GM21619 (cell line): ENCODE measurements around the gene KCNIP4.

Experiments used
- ATAC-seq: cut with Tn5 transposase; IDR thresholded peaks from one replicate; pipeline ENCODE4 v1.9.1; 2021; ENCODE audit not compliant: unreplicated experiment

The KCNIP4 gene

DNA sequence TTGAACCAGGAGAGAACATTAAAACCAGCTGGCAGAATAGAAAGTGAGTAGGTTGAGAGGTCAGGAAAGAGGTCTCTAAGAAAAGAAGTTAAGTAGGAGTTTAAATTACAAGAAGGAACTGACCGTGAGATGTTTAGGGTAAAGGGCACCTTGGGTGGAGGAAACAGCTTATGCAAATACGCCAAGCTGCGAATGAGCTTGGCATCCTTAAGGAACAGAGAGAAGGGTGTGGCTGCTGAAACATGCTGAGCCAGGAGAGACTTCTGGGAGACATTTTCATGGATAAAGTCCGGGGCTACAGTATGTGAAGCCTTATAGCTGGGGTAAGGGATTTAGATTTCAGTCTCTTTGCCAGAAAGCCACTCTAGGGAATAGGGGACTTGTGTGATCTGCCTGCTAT, 249.1 kb downstream of the KCNIP4 start:
- no peak for ATAC-seq

DNA sequence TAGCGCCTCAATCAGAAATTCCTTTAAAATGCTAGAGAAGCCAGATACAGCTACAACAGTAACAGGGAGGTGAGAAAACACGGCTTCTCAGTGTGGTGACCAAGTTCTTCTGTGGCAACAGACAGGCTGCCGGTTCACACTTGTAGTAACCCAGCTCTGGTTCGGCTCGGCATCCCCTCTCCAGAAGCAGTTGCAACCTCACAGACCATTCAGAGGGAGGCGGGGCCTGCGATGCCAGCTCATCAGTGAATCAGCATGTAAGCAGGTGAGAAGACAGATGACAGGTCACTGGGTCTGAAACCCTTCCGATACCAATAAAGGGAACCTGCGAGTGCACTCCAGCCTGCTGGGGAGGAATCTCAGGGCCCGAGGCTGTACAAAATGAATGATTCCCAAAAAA, 251.0 kb downstream of the KCNIP4 start:
- no peak for ATAC-seq

DNA sequence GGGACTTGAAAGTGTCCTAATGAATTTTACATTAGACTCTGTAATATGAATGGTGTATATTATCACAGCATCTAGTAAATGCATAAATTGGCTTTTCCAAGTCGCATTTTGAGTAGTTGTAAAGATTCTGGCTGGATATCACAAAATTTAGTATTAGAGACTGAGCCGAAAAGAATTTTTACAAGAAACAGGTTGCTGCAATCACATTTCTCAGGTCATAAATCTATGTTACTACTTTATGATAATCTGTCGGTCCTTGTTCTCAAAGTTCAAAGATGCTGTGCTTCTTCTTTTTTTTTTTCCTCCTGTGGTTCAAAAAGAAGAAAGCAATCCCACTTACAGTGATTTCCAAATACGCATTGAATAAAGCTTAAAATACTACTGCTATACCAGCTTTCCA, 253.4 kb downstream of the KCNIP4 start:
- no peak for ATAC-seq

DNA sequence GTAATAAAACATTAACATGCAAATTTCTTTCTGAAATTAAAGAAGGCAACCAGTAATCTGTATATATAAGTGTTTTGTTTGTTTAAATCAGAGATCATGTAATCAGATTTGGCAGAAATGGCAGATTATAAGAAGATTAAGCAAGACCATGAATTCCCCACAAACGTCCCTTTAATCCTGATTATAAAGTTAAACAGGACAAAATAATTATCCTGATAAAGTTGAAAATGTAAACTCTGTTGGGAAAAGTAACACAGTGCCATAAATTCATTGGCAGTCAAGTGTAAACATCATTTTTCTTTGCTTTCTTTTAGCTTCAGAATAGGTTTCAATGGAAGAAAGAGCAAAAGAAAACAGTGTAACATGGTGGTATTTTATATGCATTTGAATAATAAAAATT, 256.3 kb downstream of the KCNIP4 start:
- no peak for ATAC-seq

DNA sequence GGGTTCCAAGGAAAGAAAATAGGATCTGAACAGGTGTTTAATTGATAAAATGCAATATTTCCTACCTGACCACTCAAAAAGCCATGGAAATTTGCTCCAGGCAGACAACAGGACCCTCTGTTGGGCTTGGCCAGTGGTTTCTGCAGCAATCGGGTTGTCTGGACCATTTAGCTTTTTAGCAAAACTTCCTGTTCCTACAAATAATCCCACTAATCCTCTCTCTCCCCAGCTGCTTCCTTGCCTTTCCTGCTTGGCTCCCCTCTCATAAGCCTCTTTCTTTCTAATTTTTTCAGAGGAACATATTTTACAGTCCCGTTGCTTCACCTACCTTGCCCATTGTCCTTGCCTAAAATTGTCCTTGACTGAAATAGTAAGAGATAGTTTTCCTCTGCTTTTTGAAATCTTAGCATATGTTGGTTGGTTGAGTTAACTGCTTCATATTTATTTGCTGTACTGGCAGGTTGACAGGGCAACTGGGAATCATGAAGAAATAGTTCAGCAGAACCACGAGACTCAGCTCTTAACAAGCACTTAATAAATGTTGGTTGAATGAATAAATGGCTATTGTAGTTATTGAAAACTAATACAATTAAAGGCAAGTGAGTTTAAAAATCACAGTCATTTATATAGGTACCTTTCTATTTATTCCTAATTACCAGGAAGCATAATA, 259.8 kb downstream of the KCNIP4 start:
- ATAC-seq = no peak

DNA sequence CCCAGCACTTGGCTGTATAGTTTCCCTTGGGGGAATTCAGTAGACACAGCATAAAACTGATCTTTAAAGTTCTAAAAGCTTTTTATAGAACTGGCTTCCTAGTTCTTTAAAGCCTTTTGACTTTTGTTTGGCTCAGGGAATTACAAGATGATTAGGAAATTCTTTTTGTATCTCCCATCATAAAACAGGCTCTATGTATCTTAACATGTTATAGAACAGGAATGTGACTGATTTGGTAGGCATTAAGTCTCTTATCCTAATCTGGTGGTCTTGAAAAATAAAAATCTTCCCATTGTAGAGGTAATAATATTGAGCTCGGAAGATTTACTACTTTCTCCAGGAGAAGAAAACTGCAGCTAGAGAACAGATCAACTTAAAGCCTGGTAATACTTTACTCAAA, 262.7 kb downstream of the KCNIP4 start:
- ATAC-seq = no peak

DNA sequence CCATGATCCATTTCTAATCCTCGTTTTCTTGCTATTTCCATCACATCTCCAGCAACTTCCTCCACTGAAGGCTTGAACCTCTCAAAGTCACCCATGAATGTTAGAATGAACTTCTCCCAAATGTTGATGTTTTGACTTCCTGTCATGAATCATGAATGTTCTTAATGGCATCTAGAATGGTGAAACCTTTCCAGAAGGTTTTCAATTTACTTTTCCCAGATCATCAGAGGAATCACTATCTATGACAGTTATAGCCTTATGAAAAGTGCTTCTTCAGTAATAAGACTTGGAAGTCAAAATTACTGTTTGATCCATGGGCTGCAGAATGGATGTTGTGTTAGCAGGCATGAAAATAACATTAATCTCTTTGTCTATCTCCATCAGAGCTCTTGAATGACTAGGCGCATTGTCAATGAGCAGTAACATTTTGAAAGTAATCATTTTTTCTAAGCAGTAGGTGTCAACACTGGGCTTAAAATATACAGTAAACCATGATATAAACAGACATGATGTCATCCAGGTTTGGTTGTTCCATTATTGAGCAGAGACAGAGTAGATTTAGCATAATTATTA, 268.2 kb downstream of the KCNIP4 start:
- ATAC-seq = no peak

DNA sequence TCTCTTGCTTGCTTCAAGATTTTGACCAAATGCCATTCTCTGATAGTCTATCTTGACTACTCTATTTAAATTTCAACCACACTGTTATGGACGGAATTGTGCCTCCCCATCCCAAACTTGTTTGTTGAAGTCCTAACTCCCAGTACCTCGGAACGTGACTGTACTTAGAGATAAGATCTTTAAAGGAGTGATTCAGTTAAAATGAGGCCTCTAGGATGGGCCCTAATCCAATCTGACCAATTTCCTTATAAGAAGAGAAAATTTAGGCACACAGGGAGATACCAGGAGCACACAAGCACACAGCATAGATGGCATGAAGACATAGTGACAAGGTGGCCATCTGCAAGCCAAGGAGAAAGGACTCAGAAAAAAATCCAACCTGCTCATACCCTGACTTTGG, 269.9 kb downstream of the KCNIP4 start:
- no peak for ATAC-seq

DNA sequence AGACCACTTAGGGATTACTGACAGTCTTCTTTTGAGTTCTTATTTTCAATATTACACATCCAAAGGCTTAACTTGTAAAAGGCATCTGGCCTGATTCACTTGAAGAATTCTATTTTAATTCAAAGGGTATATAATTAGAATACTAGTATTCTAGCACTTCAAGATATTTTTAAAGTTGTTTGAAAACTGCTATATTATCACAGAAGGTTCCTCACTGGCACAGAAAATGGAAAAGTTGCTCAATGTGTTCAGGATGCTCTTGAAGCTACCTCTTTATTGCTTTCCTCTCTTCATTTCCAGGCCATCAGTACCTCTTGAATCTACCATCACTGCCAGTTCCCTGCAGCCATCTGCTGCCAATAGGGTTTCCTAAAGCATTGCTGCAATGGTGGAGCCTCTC, 271.4 kb downstream of the KCNIP4 start:
- ATAC-seq = no peak

DNA sequence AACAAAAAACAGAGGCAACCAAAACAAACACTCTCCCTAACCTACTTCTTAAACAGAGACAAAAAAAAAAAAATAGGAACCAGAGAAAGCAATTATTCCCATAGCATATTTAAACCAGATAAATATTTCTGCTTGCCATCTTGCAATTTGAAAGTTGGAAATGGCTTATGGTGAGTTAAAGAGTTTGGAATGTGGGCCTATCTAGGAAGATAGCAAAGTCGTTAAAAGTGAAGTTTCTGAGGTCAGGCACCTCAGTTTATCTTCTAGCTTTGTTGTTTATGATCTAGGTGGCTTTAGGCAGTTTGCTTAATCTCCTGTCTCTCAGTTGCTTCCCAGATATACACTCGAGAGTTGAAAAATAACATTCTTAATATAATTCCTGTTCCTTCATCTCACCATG, 284.2 kb downstream of the KCNIP4 start:
- ATAC-seq = no peak

DNA sequence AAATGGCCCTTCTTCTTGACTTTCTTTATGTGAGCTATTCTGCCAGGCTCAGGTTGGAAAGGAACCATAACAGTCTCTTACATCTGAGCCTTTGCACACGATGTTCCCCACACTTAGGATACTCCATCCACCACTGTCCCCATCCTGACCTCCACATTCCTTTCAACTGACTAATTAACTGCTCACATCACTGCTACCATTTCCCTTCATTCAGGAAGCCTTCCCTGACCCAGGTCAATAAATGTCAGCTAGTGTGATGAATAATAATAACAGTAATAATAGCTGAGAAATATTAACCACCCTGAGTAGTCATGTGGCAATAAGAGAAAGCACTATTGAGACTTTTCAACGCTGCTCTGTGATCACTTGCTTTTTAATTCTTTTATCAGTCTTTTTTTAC, 291.7 kb downstream of the KCNIP4 start:
- no peak for ATAC-seq

DNA sequence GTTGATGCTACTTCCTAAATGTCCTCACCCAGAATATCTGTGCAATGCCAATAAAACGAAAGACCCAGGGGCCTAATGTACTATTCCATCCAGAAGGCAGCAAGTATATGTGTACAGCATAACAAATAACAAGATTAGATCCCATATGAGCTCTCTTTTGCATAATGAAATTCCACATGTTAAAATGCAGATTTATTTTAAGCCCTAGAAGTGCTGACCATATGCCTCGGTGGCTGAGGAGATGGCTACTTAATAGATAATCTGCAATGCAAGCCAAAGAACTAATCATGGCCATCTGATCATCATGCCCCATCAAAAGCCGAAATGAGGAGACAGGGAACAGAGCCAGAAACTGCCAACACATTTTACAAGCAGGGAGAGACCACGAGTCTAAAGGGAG, 293.5 kb downstream of the KCNIP4 start:
- no peak for ATAC-seq

DNA sequence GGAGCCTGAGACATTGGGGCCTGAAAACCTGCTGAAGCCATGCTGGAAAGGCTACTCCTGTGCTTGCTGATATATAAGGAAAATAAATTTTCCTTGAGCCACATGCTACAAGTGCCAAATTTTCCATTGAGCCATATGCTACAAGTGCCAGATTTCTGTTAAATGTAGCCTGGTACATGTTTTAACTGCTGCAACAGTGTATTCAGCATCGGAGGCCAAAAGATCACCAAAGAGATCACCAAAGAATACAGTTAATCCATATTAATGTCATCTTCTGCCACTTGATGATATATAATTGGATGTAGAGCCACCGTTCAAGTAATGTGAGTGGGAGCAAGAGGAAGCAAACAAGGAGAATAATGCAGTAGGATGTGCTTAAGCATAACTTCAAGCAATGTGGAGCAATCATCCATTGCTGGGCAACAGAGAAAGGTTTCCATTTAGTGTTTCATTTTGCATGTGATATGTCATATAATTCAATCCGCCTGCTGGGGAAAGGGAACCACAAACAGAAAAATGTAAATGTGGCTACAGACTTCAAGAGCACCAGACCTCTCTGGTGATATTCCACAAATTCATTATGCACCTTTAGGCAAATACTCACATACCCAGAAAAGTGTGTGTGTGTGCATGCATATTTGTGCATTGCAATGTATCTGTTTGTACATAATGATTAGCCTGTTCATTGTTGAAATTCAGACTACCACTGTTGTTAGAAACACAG, 295.9 kb downstream of the KCNIP4 start:
- ATAC-seq = no peak

DNA sequence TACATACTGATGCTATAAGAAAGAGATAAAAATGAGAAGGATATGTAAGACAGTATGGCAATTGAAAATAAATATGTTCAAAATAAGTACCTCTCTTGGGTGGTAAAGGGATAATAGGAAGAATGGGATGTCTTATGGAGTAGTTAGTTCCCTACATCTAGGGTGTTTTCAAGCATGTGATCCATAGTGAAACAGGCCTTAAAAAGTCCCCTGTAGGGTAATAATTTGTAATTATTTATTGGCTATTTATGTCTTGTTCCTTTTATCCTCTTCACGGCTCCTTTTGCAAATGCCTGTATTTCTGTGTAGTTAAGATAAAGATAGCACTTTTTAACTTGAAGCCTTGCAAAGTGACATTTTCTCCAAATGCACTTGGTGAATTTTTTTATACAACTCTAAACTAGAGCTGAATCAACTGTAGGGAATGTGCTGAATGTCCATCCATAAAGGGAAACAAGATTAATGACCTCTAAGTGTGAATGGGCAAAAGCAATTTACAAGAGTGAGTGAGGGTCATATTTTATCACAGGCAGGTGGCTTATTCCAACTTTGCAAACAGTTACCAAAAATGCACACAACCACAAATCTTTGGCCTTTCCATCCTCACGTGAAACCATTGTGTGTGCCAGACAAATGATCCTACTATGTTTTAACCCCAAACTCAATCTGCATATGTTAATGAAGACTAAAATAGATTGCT, 299.0 kb downstream of the KCNIP4 start:
- no peak for ATAC-seq

DNA sequence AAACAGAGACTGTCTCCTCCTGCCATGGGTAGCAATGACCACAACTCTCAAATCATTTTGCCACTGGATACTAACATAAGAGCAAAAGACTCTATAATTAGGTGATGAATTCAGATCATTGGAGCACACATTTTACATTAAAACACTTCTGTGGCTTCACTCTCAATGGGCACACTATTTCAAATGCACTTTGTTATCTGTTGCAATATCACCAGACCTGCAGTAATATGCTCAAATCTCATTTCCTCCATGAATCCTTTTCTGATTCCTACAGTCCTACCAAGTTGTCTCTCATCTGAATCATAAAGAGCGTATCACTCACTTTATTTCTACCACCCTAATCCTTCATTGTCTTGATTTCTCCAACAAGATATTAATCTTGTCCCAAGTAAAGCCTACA, 302.8 kb downstream of the KCNIP4 start:
- ATAC-seq = no peak

DNA sequence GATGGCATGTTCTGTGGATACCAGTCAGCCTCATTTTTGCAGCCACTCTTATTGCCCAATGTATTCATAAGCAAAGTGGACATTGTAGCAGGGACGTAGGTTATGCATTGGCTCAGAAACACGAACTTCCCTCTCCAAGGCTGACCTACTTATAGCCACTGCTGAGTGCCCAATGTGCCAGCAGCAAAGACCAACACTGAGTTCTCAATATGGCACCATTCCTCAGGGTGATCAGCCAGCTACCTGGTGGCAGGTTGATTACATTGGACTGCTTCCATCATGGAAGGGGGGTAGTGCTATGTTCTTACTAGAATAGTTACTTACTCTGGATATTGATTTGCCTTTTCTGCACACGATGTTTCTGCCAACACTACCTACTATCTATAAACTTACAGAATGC, 306.9 kb downstream of the KCNIP4 start:
- no peak for ATAC-seq

DNA sequence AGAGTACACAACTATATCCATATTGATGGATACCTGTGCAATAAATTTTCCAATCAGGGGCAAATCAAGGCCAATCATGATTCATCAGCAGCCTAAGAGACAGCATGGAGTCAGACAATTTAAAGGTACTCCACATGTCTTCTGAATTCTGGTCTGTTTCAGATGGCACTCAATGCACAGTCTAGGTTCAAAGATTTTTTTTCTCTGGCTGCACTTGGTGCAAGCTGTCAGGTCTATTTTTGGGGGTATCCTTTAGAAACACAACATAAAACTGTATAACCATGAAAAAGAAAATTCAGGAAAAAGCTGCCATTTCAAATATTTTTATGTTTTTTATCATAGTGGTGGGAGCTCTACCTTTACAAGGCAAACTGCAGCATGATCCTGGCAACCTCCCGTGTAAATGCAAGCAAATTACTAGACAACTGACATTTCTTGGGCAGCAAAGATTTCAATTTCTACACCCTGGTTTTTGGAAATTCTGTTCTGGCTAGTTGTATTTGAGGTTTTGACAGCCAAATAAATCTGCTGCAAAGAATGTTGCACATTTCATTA, 310.3 kb downstream of the KCNIP4 start:
- no peak for ATAC-seq

DNA sequence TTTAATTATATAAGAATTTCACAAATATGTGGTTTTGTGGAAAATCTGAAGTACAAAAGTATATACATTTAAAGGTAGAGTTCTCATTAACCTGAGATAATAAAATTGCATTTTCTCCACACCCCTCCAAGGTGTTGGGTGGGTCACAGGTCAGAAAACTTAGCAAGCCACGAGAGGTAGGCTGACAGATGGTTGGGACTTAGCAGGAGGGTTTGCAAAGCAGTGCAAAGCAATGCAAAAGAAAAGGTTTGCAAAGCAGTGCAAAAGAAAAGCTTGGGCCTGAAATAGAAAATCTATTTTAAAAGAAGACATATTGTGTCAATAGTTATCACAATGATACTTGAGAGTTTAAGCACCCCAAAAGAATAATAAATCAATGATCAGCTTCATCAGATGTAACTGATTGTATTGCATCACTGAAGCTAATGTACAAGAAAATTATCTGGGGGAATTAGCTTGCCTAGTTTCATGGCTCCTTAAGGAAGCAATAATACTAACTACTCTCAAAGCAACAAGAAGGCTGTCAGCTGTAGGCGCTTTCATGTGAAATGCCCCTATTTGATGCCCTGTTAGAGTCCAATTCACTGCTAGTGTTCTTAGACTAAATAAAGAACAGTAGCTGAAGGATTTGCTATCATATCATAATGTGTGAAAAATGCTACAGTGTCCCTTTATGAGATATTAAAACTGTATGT, 319.5 kb downstream of the KCNIP4 start:
- no peak for ATAC-seq

DNA sequence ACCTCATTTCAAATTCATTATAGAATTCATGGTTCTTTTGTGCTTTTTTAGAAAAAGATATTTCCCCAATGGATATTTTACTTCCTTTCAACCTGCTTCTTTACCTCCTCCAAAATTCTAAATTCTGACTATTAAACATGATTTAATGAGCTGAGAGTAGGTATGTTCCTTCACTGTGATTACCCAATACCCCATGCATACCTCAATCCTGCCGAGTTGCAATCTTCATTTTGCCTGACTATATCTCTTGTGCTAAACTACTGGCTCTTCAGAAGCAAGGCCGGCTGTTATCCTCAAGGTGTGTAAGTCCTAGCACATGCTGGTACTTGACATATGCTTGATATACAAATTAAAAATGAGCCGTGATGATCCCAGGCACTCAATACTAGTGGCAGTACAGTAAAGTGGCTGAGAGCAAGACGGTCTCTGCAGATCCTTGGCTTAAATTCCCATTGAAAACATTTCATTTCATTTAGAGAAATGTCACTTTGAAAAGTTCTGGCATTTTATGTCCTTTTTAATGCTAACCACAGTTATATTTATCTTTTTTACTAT, 320.4 kb downstream of the KCNIP4 start:
- ATAC-seq = no peak

DNA sequence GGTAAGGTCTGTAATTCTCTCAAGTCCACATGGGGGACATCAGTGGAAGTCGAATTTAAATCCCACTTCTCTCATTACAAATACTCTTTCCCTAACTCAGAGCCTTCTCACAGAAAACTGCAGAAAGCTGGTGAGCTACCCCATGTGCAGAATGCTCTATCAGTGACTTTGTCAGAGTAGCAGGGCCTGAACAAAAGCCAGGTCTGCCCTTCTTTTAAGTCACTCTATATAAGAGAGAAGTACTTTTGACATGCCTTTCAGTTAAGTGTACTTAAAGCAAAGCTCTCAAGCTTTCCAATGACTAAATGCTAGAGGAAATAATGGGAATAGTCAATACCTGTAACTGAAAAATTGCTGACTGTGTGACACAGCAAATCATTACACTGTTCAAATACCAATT, 323.1 kb downstream of the KCNIP4 start:
- ATAC-seq = no peak

DNA sequence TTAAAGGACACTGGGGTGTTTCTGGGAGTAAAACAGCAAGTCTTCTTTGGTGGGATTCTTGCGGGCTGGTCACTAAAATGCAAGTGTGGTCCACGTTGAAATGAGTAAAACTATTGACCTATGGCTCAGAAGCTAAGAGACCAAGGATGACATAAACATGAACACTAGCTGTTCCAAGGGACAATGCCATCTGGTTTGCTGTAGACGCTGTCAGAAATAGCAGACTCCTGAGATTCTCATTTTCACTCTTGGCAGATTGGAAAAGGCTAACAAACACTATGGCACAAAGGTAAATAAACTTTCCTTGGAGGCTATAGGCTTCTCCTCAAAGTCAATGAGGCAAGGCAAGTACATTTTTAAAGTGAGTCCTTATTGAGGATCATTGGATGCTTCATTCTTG, 343.6 kb downstream of the KCNIP4 start:
- no peak for ATAC-seq
